ENCODE results near the gene ZNF500.

ZNF500 gene

DNA sequence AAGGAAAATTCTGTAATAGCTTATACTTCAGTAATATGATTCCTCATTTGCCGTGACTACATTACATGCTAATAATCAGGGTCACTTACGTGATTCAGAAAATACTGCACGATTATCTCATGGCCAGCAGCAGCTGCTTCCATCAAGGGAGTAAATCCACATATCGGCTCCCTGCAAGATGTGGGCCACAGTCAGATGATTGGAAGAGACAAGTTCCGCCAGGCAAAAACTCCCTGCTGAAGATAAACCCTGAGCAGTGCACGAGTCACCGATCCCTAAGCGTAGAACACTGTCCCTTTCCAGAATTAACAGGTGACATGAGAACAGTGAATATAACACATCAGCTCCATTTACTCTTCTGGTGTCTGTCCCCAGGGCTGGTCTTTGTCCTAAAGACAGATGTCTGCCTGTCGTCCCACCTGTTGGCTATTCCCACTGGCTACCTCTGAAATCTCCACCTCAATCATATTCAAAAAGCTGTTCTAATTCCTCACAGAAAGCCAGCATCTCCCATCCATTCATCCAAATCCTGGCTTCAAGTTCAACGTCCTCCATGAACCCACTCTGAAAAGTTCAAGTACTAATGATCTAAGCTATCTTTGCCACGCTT lies 42.2 kb downstream of the ZNF500 start:
- ChIA-PET POLR2A (no interaction called here), CTCF (interaction anchor here (1.0 kb wide), 1 partner anchor 15 kb away, joined by 4 read pairs; no protein-coding TSS in a partner anchor)
- H3K27ac ChIP-seq (ENCODE audit: extremely low read depth, low read depth, low read length): no peak overlapping the region
- no peaks in the 10 kb centered on the region for H3K9me3 ChIP-seq (ENCODE audit: control insufficient read depth, insufficient read depth, low read depth, low read length)
- H3K4me1 ChIP-seq (ENCODE audit: control insufficient read depth, insufficient read depth, low read length): no peaks in the 10 kb centered on the region
- no peak overlapping the region for H3K4me3 ChIP-seq (ENCODE audit: low read depth, low read length)
- H3K36me3 ChIP-seq (ENCODE audit: control insufficient read depth in 2 of 2, insufficient read depth in 1 of 2, low read length in 2 of 2): peaks cover 14 to 52% of the 10 kb centered on the region in 2 experiments; a peak in 2 of 3 replicates
- TF ChIP-seq ZBTB48 (tag by site-specific recombination; IDR thresholded peaks at IDR 0.05) (peak; percentile 47; the same call in 1 of the 2 replicates), SCRT1 (tag by site-specific recombination; IDR thresholded peaks at IDR 0.05; ENCODE audit: borderline replicate concordance) (peak; percentile 54; the same call in 1 of the 2 replicates), SCRT2 (tag by site-specific recombination; IDR thresholded peaks at IDR 0.05) (peak; percentile 69), BCL11B (tag by site-specific recombination; IDR thresholded peaks at IDR 0.05; ENCODE audit: low read depth) (no peak)
- TF ChIP-seq, protein P1, sequence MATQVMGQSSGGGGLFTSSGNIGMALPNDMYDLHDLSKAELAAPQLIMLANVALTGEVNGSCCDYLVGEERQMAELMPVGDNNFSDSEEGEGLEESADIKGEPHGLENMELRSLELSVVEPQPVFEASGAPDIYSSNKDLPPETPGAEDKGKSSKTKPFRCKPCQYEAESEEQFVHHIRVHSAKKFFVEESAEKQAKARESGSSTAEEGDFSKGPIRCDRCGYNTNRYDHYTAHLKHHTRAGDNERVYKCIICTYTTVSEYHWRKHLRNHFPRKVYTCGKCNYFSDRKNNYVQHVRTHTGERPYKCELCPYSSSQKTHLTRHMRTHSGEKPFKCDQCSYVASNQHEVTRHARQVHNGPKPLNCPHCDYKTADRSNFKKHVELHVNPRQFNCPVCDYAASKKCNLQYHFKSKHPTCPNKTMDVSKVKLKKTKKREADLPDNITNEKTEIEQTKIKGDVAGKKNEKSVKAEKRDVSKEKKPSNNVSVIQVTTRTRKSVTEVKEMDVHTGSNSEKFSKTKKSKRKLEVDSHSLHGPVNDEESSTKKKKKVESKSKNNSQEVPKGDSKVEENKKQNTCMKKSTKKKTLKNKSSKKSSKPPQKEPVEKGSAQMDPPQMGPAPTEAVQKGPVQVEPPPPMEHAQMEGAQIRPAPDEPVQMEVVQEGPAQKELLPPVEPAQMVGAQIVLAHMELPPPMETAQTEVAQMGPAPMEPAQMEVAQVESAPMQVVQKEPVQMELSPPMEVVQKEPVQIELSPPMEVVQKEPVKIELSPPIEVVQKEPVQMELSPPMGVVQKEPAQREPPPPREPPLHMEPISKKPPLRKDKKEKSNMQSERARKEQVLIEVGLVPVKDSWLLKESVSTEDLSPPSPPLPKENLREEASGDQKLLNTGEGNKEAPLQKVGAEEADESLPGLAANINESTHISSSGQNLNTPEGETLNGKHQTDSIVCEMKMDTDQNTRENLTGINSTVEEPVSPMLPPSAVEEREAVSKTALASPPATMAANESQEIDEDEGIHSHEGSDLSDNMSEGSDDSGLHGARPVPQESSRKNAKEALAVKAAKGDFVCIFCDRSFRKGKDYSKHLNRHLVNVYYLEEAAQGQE (tag by site-specific recombination; IDR thresholded peaks at IDR 0.05): no peak

DNA sequence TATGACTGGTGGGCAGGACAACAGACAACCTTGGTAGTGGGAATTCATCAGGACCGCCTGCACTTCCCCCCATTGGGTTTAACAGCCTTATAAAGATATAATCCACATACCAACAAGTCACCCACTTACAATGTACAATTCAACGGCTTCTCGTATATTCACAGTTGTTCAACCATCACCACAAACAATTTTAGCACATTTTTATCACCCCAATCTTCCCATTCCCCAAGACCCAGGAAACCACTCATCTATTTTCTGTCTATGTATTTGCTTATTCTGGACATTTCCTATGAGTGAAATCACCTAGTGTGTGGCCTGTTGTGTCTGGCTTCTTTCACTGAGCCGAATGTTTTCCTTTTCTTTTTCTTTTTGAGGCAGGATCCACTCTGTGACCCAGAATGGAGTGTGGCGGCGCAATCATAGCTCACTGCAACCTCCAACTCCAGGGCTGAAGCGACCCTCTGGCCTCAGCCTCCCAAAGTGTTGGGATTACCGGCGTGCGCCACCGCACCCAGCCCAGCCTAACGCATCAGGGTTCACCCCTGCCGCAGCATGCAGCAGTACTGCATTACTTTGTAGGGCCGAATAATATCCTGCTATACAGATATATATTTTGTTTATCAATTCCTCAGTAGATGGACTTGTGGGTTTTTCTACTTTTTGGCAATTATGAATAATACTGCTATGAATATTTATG lies 43.7 kb downstream of the ZNF500 start:
- H3K4me1 ChIP-seq (ENCODE audit: control insufficient read depth, insufficient read depth, low read length): no peaks in the 10 kb centered on the region
- H3K36me3 ChIP-seq (ENCODE audit: control insufficient read depth in 2 of 2, insufficient read depth in 1 of 2, low read length in 2 of 2): peaks cover 11 to 49% of the 10 kb centered on the region in 2 experiments; a peak in 2 of 3 replicates
- POLR2A ChIA-PET: no interaction called here
- H3K9me3 ChIP-seq (ENCODE audit: control insufficient read depth, insufficient read depth, low read depth, low read length): no peaks in the 10 kb centered on the region
- no peak overlapping the region for H3K4me3 ChIP-seq (ENCODE audit: low read depth, low read length)
- no peak overlapping the region for H3K27ac ChIP-seq (ENCODE audit: extremely low read depth, low read depth, low read length)
- CTCF ChIA-PET: interaction anchor here (0.6 to 0.7 kb wide), 2 partner anchors 67 to 211 kb away, joined by 3 read pairs; no protein-coding TSS in a partner anchor
- TF ChIP-seq, protein P2, sequence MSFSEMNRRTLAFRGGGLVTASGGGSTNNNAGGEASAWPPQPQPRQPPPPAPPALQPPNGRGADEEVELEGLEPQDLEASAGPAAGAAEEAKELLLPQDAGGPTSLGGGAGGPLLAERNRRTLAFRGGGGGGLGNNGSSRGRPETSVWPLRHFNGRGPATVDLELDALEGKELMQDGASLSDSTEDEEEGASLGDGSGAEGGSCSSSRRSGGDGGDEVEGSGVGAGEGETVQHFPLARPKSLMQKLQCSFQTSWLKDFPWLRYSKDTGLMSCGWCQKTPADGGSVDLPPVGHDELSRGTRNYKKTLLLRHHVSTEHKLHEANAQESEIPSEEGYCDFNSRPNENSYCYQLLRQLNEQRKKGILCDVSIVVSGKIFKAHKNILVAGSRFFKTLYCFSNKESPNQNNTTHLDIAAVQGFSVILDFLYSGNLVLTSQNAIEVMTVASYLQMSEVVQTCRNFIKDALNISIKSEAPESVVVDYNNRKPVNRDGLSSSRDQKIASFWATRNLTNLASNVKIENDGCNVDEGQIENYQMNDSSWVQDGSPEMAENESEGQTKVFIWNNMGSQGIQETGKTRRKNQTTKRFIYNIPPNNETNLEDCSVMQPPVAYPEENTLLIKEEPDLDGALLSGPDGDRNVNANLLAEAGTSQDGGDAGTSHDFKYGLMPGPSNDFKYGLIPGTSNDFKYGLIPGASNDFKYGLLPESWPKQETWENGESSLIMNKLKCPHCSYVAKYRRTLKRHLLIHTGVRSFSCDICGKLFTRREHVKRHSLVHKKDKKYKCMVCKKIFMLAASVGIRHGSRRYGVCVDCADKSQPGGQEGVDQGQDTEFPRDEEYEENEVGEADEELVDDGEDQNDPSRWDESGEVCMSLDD (tag by site-specific recombination; IDR thresholded peaks at IDR 0.05): no peak
- TF ChIP-seq, protein P3, sequence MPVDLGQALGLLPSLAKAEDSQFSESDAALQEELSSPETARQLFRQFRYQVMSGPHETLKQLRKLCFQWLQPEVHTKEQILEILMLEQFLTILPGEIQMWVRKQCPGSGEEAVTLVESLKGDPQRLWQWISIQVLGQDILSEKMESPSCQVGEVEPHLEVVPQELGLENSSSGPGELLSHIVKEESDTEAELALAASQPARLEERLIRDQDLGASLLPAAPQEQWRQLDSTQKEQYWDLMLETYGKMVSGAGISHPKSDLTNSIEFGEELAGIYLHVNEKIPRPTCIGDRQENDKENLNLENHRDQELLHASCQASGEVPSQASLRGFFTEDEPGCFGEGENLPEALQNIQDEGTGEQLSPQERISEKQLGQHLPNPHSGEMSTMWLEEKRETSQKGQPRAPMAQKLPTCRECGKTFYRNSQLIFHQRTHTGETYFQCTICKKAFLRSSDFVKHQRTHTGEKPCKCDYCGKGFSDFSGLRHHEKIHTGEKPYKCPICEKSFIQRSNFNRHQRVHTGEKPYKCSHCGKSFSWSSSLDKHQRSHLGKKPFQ (tag by site-specific recombination; IDR thresholded peaks at IDR 0.05): no peak
- no peak for TF ChIP-seq ZNF677 (tag by site-specific recombination; IDR thresholded peaks at IDR 0.05)
- TF ChIP-seq ZNF777 (tag by site-specific recombination; IDR thresholded peaks at IDR 0.05; ENCODE audit: borderline replicate concordance): no peak
- TF ChIP-seq KLF16 (tag by site-specific recombination; IDR thresholded peaks at IDR 0.05): no peak
- TF ChIP-seq ZNF114 (tag by site-specific recombination; IDR thresholded peaks at IDR 0.05): no peak
- no peak for TF ChIP-seq ZNF404 (tag by site-specific recombination; IDR thresholded peaks at IDR 0.05)
- no peak for TF ChIP-seq ZNF571 (tag by site-specific recombination; IDR thresholded peaks at IDR 0.05)
- TF ChIP-seq, protein P4, sequence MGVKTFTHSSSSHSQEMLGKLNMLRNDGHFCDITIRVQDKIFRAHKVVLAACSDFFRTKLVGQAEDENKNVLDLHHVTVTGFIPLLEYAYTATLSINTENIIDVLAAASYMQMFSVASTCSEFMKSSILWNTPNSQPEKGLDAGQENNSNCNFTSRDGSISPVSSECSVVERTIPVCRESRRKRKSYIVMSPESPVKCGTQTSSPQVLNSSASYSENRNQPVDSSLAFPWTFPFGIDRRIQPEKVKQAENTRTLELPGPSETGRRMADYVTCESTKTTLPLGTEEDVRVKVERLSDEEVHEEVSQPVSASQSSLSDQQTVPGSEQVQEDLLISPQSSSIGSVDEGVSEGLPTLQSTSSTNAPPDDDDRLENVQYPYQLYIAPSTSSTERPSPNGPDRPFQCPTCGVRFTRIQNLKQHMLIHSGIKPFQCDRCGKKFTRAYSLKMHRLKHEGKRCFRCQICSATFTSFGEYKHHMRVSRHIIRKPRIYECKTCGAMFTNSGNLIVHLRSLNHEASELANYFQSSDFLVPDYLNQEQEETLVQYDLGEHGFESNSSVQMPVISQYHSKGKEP (tag by site-specific recombination; IDR thresholded peaks at IDR 0.05): no peak
- TF ChIP-seq ZNF248 (tag by site-specific recombination; IDR thresholded peaks at IDR 0.05): no peak
- TF ChIP-seq ZNF112 (tag by site-specific recombination; IDR thresholded peaks at IDR 0.05): no peak
- TF ChIP-seq, protein P5, sequence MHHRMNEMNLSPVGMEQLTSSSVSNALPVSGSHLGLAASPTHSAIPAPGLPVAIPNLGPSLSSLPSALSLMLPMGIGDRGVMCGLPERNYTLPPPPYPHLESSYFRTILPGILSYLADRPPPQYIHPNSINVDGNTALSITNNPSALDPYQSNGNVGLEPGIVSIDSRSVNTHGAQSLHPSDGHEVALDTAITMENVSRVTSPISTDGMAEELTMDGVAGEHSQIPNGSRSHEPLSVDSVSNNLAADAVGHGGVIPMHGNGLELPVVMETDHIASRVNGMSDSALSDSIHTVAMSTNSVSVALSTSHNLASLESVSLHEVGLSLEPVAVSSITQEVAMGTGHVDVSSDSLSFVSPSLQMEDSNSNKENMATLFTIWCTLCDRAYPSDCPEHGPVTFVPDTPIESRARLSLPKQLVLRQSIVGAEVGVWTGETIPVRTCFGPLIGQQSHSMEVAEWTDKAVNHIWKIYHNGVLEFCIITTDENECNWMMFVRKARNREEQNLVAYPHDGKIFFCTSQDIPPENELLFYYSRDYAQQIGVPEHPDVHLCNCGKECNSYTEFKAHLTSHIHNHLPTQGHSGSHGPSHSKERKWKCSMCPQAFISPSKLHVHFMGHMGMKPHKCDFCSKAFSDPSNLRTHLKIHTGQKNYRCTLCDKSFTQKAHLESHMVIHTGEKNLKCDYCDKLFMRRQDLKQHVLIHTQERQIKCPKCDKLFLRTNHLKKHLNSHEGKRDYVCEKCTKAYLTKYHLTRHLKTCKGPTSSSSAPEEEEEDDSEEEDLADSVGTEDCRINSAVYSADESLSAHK (tag by site-specific recombination; IDR thresholded peaks at IDR 0.05): no peak
- no peak for TF ChIP-seq ZNF341 (tag by site-specific recombination; IDR thresholded peaks at IDR 0.05; ENCODE audit: low read depth)
- no peak for TF ChIP-seq KLF8 (tag by site-specific recombination; IDR thresholded peaks at IDR 0.05)
- TF ChIP-seq ZNF707 (tag by site-specific recombination; IDR thresholded peaks at IDR 0.05): no peak
- no peak for TF ChIP-seq ZNF600 (tag by site-specific recombination; IDR thresholded peaks at IDR 0.05)

Measured in HEK293 (cell line).